Measurements from ENCODE around the gene PDCL2. TPM values are rescaled to one million over a fixed set of nuclear protein-coding genes. Genes with fewer than 3 reads are reported as not detected.
"Not testable (repeated sequence)": the region's sequence is repeated elsewhere in the genome, so short reads cannot be mapped to it uniquely, and the experiment has no call there.

PDCL2 gene
- polyA plus RNA-seq, 1 experiment: not detected

GRCh38 chr4:55600640-55601039 is 8.6 kb upstream of the PDCL2 start:
- CTCF ChIA-PET: interaction anchor here (0.9 kb wide), 1 partner anchor 9 kb away, joined by 3 read pairs; no protein-coding TSS in a partner anchor
- DNase-seq (ENCODE audit: low read depth, low spot score): no peak
- POLR2A ChIA-PET: no interaction called here
- Histone ChIP-seq H3K9me3 (ENCODE audit: control insufficient read depth, insufficient read depth, low read length) (no peaks in the 10 kb centered on the region), H3K4me3 (ENCODE audit: low read depth, low read length) (no peak overlapping the region), H3K27me3 (ENCODE audit: control insufficient read depth, insufficient read depth, low read length) (no peaks in the 10 kb centered on the region), H3K27ac (ENCODE audit: low read depth, low read length) (no peak overlapping the region)
- no peak for TF ChIP-seq CTCF (IDR thresholded peaks at IDR 0.05; ENCODE audit: low read depth, low read length)

- ChIA-PET CTCF (interaction anchor here (0.7 kb wide), 1 partner anchor 547 kb away, joined by 4 read pairs; no protein-coding TSS in a partner anchor), POLR2A (no interaction called here)
- Histone ChIP-seq H3K9me3 (ENCODE audit: control insufficient read depth, insufficient read depth, low read length) (no peaks in the 10 kb centered on the region), H3K4me3 (ENCODE audit: low read depth, low read length) (no peak overlapping the region), H3K27ac (ENCODE audit: low read depth, low read length) (no peak overlapping the region), H3K27me3 (ENCODE audit: control insufficient read depth, insufficient read depth, low read length) (no peaks in the 10 kb centered on the region)
- DNase-seq (ENCODE audit: low read depth, low spot score): no peak
- TF ChIP-seq CTCF (IDR thresholded peaks at IDR 0.05; ENCODE audit: low read depth, low read length): no peak
Observed at GRCh38 chr4:55598641-55599040, 6.6 kb upstream of the PDCL2 start.

GRCh38 chr4:55588160-55588559 is 3.9 kb downstream of the PDCL2 start:
- no peak overlapping the region for H3K4me3 ChIP-seq (ENCODE audit: low read depth, low read length)
- ChIA-PET CTCF (no interaction called here), POLR2A (no interaction called here)

GRCh38 chr4:55582773-55583172 is 9.3 kb downstream of the PDCL2 start:
- H3K27me3 ChIP-seq (ENCODE audit: control insufficient read depth, insufficient read depth, low read length); H3K4me3 ChIP-seq (ENCODE audit: low read depth, low read length); CTCF ChIA-PET; DNase-seq (ENCODE audit: low read depth, low spot score); H3K9me3 ChIP-seq (ENCODE audit: control insufficient read depth, insufficient read depth, low read length); H3K27ac ChIP-seq (ENCODE audit: low read depth, low read length); POLR2A ChIA-PET: not testable (repeated sequence)

More at GRCh38 chr4:55588160-55588559, 3.9 kb downstream of the PDCL2 start:
- no peak overlapping the region for H3K27ac ChIP-seq (ENCODE audit: low read depth, low read length)
- no peaks in the 10 kb centered on the region for H3K27me3 ChIP-seq (ENCODE audit: control insufficient read depth, insufficient read depth, low read length)
- no peak for TF ChIP-seq CTCF (IDR thresholded peaks at IDR 0.05; ENCODE audit: low read depth, low read length)
- H3K9me3 ChIP-seq (ENCODE audit: control insufficient read depth, insufficient read depth, low read length): peaks cover 4% of the 10 kb centered on the region; the same call in 1 of the 2 replicates
- no peak for DNase-seq (ENCODE audit: low read depth, low spot score)

GRCh38 chr4:55578341-55579010 is 13.6 kb downstream of the PDCL2 start:
- CTCF ChIA-PET: no interaction called here
- Histone ChIP-seq H3K9me3 (ENCODE audit: control insufficient read depth, insufficient read depth, low read length) (peaks cover 4% of the 10 kb centered on the region; the same call in 1 of the 2 replicates), H3K27ac (ENCODE audit: low read depth, low read length) (no peak overlapping the region), H3K27me3 (ENCODE audit: control insufficient read depth, insufficient read depth, low read length) (no peaks in the 10 kb centered on the region), H3K4me3 (ENCODE audit: low read depth, low read length) (no peak overlapping the region)
- TF ChIP-seq CTCF (IDR thresholded peaks at IDR 0.05; ENCODE audit: low read depth, low read length): no peak
- no peak for DNase-seq (ENCODE audit: low read depth, low spot score)
- POLR2A ChIA-PET: no interaction called here
